HG03095 (cell line): ENCODE results near the gene KCNJ6.
A peak's percentile ranks its signal among the peaks of the same experiment; 100 is the strongest.
"Not testable (repeated sequence)": the region's sequence is repeated elsewhere in the genome, so short reads cannot be mapped to it uniquely, and the experiment has no call there.

Experiments
- ATAC-seq: cut with Tn5 transposase; IDR thresholded peaks from one replicate; pipeline ENCODE4 v1.9.1; 2021; ENCODE audit warnings: moderate library complexity; ENCODE audit not compliant: unreplicated experiment

KCNJ6 gene

DNA sequence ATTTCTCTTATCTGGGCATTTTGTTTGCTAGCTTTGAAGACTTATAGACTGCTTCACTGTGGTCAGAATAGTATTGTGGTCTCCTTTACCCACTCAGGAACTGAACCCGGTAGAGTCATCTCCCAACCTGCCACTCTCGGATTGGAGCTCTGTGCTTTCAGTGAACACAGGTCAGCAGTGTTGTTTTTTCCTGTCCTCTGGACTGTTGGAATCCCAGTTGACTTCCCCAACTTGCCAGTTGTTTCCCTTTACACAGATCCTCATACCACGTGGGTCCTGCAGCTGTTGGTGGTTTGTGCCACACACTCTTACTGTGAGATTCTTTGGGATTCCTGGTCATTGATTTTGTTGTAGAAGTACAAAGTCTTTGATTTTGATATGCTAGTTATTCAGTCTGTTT, 335.6 kb downstream of the KCNJ6 start:
- ATAC-seq = no peak

- ATAC-seq = no peak
These were observed 336.9 kb downstream of the KCNJ6 start for GRCh38 chr21:37579356-37579755.

GRCh38 chr21:37578471-37579126, 337.7 kb downstream of the KCNJ6 start:
- ATAC-seq = no peak

DNA sequence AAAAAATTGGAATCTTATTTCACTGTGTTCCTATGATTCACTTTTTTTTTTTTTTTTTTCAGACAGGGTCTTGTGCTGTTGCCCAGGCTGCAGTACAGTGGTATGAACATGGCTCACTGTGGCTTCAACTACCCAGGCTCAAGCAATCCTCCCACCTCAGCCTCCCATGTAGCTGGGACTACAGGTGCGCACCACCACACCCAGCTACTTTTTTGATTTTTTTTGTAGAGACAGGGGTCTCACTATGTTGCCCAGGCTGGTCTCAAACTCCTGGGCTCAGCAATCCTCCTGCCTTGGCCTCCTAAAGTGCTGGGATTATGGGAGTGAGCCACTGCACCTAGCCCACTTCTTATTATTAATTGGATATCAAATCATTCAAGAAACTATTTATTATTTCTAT, 339.3 kb downstream of the KCNJ6 start:
- ATAC-seq = not testable (repeated sequence)

DNA sequence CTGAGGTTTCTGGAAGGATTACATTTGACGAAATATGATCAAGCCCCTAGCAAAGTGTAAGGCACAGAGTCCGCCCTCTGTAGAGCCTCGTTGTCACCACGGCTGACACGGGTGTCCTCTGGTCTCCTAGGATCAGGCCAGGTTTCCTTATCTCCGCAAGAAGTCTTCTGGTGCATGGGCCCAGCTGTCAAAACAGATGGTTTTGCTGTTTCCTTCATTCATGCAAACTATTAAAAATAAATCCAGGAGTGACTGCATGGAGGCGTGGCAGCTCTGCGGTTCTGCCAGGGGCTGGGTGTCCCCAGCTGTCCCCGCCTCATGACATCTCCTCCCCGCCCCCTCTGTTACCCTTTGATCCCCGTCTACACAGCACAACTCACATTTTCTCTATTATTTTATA, 340.7 kb downstream of the KCNJ6 start:
- no peak for ATAC-seq

- no peak for ATAC-seq
These were observed 341.5 kb downstream of the KCNJ6 start for GRCh38 chr21:37574751-37575150.

DNA sequence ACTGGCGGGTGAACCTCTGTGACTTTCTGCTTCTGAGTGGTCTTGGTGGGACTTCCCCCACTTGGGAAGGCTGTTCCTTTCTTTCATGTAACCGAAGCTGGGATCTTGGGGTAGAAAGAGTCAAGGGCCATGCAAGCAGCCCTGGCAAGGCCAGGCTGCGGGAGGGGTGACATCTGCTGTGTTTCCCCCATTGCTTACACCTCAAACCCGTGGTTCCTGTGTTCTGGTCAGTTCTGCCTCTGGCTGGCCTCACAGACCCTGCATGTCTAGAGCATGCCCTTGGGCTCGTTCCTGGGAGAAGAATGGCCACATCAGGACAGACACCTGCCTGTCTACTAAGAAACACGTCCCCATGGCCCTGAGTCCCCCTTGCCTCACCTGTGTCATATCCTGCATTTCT, 341.9 kb downstream of the KCNJ6 start:
- ATAC-seq = no peak

GRCh38 chr21:37571442-37571841, 344.8 kb downstream of the KCNJ6 start:
- no peak for ATAC-seq

DNA sequence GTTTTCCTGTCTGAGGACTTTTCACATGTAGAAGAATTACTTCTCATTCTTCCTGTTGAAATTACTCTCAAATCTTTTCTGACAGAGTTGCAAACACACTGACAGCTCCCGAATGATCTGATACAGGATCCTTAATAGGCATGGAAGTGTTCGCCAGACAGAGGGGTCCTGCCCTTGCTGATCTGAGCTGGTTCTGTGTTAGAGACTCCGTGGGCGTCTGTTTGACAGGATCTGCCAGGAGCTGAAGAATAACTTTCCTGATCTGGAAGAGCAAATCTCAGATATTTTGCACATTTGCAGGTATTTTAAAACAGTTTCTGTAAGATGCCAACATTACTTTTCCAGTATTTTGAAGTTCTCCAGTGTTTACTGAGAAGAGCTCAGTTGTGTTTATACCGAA, 347.3 kb downstream of the KCNJ6 start:
- no peak for ATAC-seq

DNA sequence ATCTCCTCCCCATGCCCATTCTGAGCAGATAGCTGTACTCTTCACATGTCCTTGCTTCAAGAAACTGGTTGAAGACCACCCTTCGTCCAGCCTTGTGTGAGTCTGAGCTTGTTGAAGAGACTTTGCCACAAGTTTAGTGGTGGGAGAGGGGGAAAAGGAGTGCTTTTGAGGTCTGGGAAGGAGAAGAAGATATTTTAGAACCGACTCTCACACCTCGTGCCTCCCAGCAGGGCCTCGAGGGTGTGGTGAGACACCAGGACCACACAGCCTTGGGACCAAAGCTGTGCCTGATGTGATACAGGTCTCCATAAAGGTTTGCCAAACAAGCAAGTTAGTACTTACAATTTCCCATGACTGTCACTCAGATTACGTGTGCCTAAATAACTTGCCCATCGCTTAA, 347.8 kb downstream of the KCNJ6 start:
- no peak for ATAC-seq

GRCh38 chr21:37566790-37567615, 349.3 kb downstream of the KCNJ6 start:
- no peak for ATAC-seq

GRCh38 chr21:37565530-37566223, 350.6 kb downstream of the KCNJ6 start:
- ATAC-seq = no peak

GRCh38 chr21:37564924-37565529, 351.2 kb downstream of the KCNJ6 start:
- ATAC-seq = no peak

DNA sequence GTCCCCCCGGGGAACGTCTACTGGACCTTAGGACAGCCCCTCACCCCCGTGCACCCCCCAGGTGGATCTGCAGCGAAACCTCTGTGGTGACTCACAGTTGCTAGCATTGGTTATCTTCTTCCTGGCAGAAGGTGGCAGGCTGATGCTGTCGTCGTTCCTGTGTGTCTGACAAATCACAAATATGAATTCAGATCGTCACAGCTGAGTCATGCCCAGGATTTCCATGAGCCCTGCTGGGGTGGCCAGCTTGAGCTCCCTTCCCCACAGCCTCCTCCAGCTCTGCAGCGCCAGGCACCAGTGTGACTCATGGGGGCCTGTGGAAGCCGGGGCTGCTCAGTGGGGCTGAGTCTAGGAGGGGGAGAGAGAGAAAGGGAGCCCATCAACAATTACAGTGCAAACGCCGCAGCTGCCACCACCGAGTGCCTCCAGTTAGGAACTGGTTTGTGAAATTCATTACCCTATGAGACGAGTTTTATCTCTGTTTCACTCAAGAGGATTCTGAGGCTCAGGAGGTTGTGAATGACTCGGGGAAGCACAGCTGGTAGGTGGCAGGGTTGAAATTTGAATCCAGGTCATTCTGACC, 351.8 kb downstream of the KCNJ6 start:
- ATAC-seq = peak; percentile 46

GRCh38 chr21:37563641-37564340, 352.5 kb downstream of the KCNJ6 start:
- ATAC-seq = peak; percentile 91

- peak; percentile 6 for ATAC-seq
These were observed 353.2 kb downstream of the KCNJ6 start for GRCh38 chr21:37562920-37563640.

DNA sequence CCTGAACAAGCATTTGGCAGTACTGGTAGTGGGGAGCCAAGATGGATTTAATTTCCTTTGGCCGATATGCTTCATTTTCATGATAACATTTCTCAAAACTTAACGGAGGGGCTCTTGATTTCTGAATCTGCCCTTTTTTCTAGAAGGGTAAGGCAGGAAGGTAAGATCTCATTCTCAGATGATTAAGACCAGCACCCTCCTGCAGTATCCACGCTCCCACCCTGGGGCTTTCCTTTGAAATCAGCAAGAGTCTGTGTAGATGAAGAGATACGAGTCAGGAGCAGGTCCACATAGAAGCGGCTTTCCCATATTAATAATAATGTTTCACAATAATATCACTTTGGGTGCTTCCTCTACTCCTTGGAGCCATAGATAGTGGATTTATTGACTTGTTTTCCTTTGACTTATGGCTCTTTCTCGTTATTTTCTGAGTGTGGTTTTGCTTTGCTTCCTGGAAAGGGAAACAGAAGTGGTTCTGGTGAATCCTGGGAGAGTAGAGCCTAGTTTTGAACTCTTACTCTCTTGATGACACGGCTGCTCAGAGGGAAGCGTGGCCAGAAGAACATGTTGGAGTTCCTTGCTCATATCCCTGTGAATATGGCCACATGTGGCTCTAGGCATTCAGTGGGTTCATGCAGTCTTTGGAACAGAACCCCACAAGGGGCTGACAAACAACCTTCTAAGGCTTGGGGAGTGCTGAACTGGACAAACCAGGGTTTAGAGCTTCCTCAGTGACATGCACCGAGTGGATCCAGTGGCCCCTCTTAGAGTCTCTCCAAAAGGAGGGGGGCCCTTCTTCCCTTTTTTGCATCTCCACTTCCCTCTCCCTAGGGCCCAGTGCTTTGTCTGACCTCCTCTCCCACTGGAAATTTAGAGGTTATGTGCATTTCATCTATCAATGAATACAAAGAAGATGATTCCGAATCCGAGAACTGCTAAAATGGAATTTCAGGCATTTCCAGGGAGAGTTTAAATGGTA, 354.0 kb downstream of the KCNJ6 start:
- no peak for ATAC-seq

DNA sequence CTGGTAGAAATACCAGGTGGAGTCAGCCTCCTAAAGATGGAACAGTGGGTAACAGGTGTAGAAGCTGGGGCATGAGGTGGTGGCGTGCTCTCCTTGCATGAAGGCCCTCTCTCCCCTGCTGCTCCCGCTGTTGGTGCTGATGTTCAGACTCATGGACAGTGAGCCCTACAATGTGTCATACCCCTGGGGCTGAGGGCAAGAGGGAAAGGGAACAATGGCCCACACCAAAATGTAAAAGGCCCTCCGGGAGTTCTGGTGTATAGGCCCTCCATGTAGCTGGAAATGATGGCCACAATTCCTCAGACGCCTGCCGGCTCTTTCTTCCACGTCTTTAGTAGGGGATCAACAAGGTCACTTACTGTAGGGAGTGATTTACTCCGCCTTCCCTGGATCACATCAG, 354.8 kb downstream of the KCNJ6 start:
- no peak for ATAC-seq

DNA sequence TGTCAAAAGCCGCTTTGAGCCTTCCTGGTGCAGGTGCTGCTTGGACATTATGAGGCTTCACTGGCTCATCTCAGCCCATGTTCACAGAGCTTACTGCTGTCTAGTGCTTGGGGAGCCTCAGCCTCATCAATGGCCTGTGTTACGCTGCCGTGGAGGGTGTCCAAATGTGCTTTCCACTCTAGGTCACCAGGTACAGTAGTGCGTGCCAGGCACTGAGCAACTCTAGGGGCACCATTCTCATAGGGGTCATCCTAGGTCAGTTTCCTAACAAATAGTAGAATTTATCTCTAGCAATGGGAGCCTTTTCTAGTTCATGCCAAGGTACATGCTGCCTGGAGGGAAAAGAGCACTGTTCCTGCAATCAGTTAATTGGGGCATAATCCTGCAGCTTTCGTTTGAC, 355.9 kb downstream of the KCNJ6 start:
- ATAC-seq = no peak
